ENCODE measurements around the gene CNTN4.

GRCh38 chr3:3081381-3082233, 982.9 kb downstream of the CNTN4 start:
- TF ChIP-seq FOXM1 (IDR thresholded peaks at IDR 0.05; ENCODE audit: borderline replicate concordance): no peak
- TF ChIP-seq SP1 (IDR thresholded peaks at IDR 0.05): no peak
- no peak for TF ChIP-seq LEF1 (IDR thresholded peaks at IDR 0.05; ENCODE audit: borderline replicate concordance)
- no peak for TF ChIP-seq ELF4 (IDR thresholded peaks at IDR 0.05)
- no peak for TF ChIP-seq L3MBTL2 (conservative IDR thresholded peaks at IDR 0.05)
- TF ChIP-seq ARNT (IDR thresholded peaks at IDR 0.05): no peak
- no peak for TF ChIP-seq TARDBP (IDR thresholded peaks at IDR 0.05)
- TF ChIP-seq FOXK2 (IDR thresholded peaks at IDR 0.05): no peak
- no peak for TF ChIP-seq ZNF384 (IDR thresholded peaks at IDR 0.05)
- TF ChIP-seq SUZ12 (IDR thresholded peaks at IDR 0.05): no peak
- no peak for TF ChIP-seq FOXA1 (IDR thresholded peaks at IDR 0.05)
- no peak for TF ChIP-seq PKNOX1 (IDR thresholded peaks at IDR 0.05)
- TF ChIP-seq NFRKB (IDR thresholded peaks at IDR 0.05): no peak

Data from HEK293T (cell line).